ENCODE measurements around the gene SLC25A1.

GRCh38 chr22:19166421-19166820, 12.1 kb downstream of the SLC25A1 start:
- TF ChIP-seq, protein P1, sequence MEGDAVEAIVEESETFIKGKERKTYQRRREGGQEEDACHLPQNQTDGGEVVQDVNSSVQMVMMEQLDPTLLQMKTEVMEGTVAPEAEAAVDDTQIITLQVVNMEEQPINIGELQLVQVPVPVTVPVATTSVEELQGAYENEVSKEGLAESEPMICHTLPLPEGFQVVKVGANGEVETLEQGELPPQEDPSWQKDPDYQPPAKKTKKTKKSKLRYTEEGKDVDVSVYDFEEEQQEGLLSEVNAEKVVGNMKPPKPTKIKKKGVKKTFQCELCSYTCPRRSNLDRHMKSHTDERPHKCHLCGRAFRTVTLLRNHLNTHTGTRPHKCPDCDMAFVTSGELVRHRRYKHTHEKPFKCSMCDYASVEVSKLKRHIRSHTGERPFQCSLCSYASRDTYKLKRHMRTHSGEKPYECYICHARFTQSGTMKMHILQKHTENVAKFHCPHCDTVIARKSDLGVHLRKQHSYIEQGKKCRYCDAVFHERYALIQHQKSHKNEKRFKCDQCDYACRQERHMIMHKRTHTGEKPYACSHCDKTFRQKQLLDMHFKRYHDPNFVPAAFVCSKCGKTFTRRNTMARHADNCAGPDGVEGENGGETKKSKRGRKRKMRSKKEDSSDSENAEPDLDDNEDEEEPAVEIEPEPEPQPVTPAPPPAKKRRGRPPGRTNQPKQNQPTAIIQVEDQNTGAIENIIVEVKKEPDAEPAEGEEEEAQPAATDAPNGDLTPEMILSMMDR (IDR thresholded peaks at IDR 0.05; ENCODE audit: poor library complexity), result no peak
- no peak for TF ChIP-seq EZH2phosphoT487 (IDR thresholded peaks at IDR 0.05; ENCODE audit: low read depth, severe bottlenecking, unreplicated experiment)
